ENCODE results near the gene OMG. TPM values are rescaled to one million over a fixed set of nuclear protein-coding genes. Genes with fewer than 3 reads are reported as not detected.

Gene OMG, protein sequence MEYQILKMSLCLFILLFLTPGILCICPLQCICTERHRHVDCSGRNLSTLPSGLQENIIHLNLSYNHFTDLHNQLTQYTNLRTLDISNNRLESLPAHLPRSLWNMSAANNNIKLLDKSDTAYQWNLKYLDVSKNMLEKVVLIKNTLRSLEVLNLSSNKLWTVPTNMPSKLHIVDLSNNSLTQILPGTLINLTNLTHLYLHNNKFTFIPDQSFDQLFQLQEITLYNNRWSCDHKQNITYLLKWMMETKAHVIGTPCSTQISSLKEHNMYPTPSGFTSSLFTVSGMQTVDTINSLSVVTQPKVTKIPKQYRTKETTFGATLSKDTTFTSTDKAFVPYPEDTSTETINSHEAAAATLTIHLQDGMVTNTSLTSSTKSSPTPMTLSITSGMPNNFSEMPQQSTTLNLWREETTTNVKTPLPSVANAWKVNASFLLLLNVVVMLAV
- not detected in 5 replicates for total RNA-seq (2022; extraction: Qiagen RNA extraction; ENCODE audit: low read depth)

DNA sequence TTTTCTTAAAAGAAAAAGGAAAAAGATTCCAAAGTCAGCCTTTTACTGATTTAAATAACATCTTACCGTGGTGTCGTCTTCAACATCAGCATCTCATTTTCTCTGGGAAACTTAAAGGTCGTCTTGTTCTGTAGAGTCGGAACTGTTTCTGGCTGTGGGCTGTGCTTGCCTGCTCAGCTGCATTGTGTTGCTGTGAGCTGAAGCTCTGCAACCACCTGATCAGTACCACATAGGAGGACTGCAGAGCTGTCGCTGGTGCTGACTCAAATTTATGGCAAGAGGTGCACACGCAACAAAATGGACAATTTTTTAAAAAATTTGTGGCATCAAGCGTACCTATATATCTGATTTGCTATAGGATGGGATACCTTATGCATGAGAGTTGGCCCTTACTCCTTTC, at the start of gene OMG:
TSS of gene OMG (minus strand) at position 150 of the 400 bp plus-strand sequence. CDS start 908 bp downstream, outside the sequence.

DNA sequence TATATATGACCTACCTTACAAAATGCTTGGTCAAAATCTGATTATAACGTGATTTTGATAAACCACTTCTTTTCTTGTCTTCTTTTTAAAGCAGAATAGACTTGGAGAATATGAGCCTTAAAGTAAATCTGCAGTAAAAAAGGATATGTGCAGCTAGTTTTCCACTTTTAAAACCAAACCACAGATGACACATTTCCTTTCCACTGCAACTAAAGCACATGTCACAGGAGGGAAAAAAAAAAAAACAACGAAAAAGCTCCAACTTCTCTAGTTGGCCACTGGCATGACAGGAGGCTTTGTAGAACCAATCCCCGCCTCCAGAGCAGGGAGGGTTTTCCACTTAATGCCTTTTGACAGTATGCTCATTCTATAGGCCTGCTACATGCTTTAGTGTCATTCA, 24.4 kb upstream of the OMG start, which contains the start of gene EVI2A:
TSS of gene EVI2A (minus strand) at position 142 of the 400 bp plus-strand sequence. CDS start 2,609 bp downstream, outside the sequence.

DNA sequence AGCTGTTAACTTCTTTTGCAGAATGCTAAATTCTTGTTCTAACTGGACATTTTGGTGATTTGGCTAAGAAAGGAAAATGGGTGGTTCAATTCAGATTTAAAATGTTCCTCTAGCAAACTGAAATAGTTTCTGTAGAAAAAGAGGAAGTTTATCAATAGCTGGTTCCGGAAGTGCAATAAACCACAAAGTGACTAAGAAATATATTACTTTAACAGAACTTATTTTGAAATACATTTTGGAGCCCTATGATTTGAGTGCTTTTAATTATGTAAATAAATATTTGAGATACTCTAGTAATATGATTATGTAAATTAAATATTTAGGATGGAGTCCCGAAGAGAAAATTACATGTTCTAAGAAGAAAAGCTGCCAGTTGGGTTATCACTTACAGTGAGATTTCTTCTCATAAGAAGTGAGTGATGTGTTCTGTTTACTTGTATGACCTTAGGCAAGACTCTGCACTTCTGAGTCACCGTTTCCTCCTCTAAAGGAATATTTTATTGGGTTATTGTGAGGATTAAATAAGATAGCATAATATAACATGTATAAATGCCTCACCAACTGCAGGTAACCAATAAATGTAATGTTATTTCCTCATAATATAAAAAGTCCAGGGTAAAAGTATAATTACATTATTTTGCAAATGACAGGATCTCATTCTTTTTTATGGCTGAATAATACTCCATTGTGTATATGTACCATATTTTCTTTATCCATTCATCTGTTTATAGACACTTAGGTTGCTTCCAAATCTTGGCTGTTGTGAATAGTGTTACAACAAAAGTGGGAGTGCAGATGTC, 17.1 kb upstream of the OMG start, which contains the start of gene EVI2B:
TSS of gene EVI2B (minus strand) at position 73 of the 800 bp plus-strand sequence. CDS start 8,445 bp downstream, outside the sequence.

Other genes with a start within 250 kb of the OMG start
- 14.0 to 22.1 TPM (median 19.5 TPM) in 5 replicates for gene NF1, start 202.3 kb downstream of the OMG start, total RNA-seq (2022; extraction: Qiagen RNA extraction; ENCODE audit: low read depth)
- gene EVI2B, start 16.8 kb upstream of the OMG start, total RNA-seq (2022; extraction: Qiagen RNA extraction; ENCODE audit: low read depth) = not detected in 5 replicates
- gene EVI2A, start 24.4 kb upstream of the OMG start, total RNA-seq (2022; extraction: Qiagen RNA extraction; ENCODE audit: low read depth) = not detected in 5 replicates
- 1.2 to 1.9 TPM (median 1.6 TPM) in 5 replicates for gene RAB11FIP4, start 94.4 kb upstream of the OMG start, total RNA-seq (2022; extraction: Qiagen RNA extraction; ENCODE audit: low read depth)

Data from A549 treated with ZK216348 at 1 μM for 4 hours (cell line).